A673 (cell line): ENCODE results near the gene TGM6. TPM values are rescaled to one million over a fixed set of nuclear protein-coding genes. Genes with fewer than 3 reads are reported as not detected.

Source experiments
- Bru-seq: library from RNA; stranded (reverse); fragments of 400-500 nt; gene quantifications from one replicate; lab custom pipeline; 2021; lab: Mats Ljungman, UMichigan
- BruChase-seq, 2 experiments: library from RNA; stranded (reverse); fragments of 400-500 nt; gene quantifications; one replicate each; lab custom pipeline; 2021; lab: Mats Ljungman, UMichigan
- BruUV-seq: library from RNA; stranded (reverse); fragments of 400-500 nt; replicated peaks from 2 replicates; lab custom pipeline; 2021; lab: Mats Ljungman, UMichigan
- CTCF ChIA-PET: fragments of 300-600 bp; sonication (Branson Sonifier 250); formaldehyde crosslinking; loops from one replicate; lab custom pipeline; 2022; ENCODE audit warnings: antibody characterized with exemption; lab: Charles Lee
- POLR2A ChIA-PET: fragments of 300-600 bp; sonication (Branson Sonifier 250); formaldehyde crosslinking; loops from one replicate; lab custom pipeline; 2022; ENCODE audit warnings: antibody characterized with exemption; ENCODE audit not compliant: low non-redundant PET; lab: Charles Lee
- DNase-seq: peaks from one replicate; pipeline ENCODE4 v3.0.0-alpha.2; 2015; ENCODE audit warnings: low spot score
- H3K27ac ChIP-seq: fragments of 200-600 bp; sonication (generic); 2 replicates; pipeline ENCODE4 v1.5.1; 2016; ENCODE audit warnings: mixed run types, low read depth, mild to moderate bottlenecking, mixed read lengths, antibody characterized with exemption, low read length; ENCODE audit not compliant: poor library complexity, severe bottlenecking
- H3K27me3 ChIP-seq: fragments of 200-600 bp; sonication (generic); replicated peaks from 2 replicates; pipeline ENCODE4 v1.6.1; 2017; ENCODE audit warnings: mixed run types, low read depth, mild to moderate bottlenecking, mixed read lengths, antibody characterized with exemption, low read length; ENCODE audit not compliant: insufficient read depth, poor library complexity
- H3K36me3 ChIP-seq: fragments of 200-600 bp; sonication (generic); 2 replicates; pipeline ENCODE4 v1.6.1; 2016; ENCODE audit warnings: mixed run types, mild to moderate bottlenecking, mixed read lengths, antibody characterized with exemption, low read length; ENCODE audit not compliant: insufficient read depth, poor library complexity, severe bottlenecking
- H3K4me1 ChIP-seq: fragments of 200-600 bp; sonication (generic); 2 replicates; pipeline ENCODE4 v1.6.1; 2017; ENCODE audit warnings: mixed run types, mild to moderate bottlenecking, mixed read lengths, antibody characterized with exemption, low read length; ENCODE audit not compliant: insufficient read depth, poor library complexity, severe bottlenecking
- H3K4me3 ChIP-seq: fragments of 200-600 bp; sonication (generic); 2 replicates; pipeline ENCODE4 v1.5.1; 2016; ENCODE audit warnings: low read depth, mixed run types, mild to moderate bottlenecking, mixed read lengths, low read length; ENCODE audit not compliant: poor library complexity, severe bottlenecking
- H3K9me3 ChIP-seq: fragments of 200-600 bp; sonication (generic); 2 replicates; pipeline ENCODE4 v1.6.1; 2016; ENCODE audit warnings: mixed run types, low read depth, mild to moderate bottlenecking, mixed read lengths, antibody characterized with exemption, low read length; ENCODE audit not compliant: poor library complexity, severe bottlenecking
- EZH2 ChIP-seq: fragments of 200-600 bp; sonication (generic); IDR thresholded peaks from 2 replicates; pipeline ENCODE4 v1.6.1; 2017; ENCODE audit warnings: borderline replicate concordance, low read depth, mild to moderate bottlenecking, mixed read lengths, antibody characterized with exemption, low read length; ENCODE audit not compliant: poor library complexity, severe bottlenecking
- intact Hi-C: fragments of 100-400 bp; cut with micrococcal nuclease; formaldehyde crosslinking; loops from one replicate; pipeline ENCODE4 v1.10.0; 2022; ENCODE audit not compliant: unreplicated experiment
- long read RNA-seq: library from polyadenylated mRNA; stranded (forward); transcript quantifications from one replicate; pipeline ENCODE4 v2.0.0, GENCODE V29; 2022
- total RNA-seq: library from RNA; stranded (reverse); gene quantifications from 2 replicates; pipeline ENCODE4 v1.2.3, GENCODE V29; 2021
- TF ChIP-seq, protein P1 (sequence below): fragments of 300-800, 200-600 bp; sonication (generic); conservative IDR thresholded peaks from 2 replicates; pipeline ENCODE4 v1.5.1; 2017; ENCODE audit warnings: low read depth, mild to moderate bottlenecking, antibody characterized with exemption, low read length, moderate library complexity, mixed read lengths

TGM6 gene
- total RNA-seq (not detected in 2 replicates), Bru-seq, nascent RNA (not detected), BruChase-seq, experiment 1, labeled RNA remaining after a 2-hour chase (not detected), BruChase-seq, experiment 2, labeled RNA remaining after a 6-hour chase (not detected)
- long read RNA-seq, result 0 reads

DNA sequence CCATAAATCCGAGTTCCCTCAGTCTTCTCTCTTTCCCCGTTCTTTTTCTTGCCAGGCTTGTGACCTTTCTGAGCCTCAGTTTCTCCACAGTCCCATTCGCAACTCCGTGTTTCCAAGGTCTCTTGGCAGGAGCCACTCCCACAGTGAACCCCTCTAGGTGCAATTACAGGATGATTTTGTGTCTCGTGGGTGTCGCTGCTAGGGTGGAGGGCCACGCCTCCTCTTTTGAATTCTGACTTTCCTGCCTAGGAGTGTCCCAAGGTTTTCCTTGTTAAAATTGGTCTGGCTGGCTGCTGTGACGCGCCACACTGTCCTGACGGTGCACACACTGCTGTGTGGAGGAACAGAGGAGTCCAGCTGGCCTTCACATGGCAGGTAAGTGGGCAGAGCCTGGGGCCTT, at the start of gene TGM6:
Gene TGM6, plus strand, starts transcription at position 301 of the 400 bp plus-strand sequence. Its CDS starts 68 bp downstream, at position 369.
- intact Hi-C loops, result no loop called here
- DNase-seq, result no peak
- Histone ChIP-seq H3K27ac (no peak within 1 kb of the TSS), H3K27me3 (peaks cover 5% of the 10 kb centered on the region), H3K4me1 (no peaks in the 10 kb centered on the region), H3K4me3 (no peak within 1 kb of the TSS), H3K36me3 (no peaks in the 10 kb centered on the region), H3K9me3 (no peaks in the 10 kb centered on the region)
- BruUV-seq, result no TSS peak
- CTCF ChIA-PET, result no interaction called here
- TF ChIP-seq EZH2, result no peak
- TF ChIP-seq, protein P1, sequence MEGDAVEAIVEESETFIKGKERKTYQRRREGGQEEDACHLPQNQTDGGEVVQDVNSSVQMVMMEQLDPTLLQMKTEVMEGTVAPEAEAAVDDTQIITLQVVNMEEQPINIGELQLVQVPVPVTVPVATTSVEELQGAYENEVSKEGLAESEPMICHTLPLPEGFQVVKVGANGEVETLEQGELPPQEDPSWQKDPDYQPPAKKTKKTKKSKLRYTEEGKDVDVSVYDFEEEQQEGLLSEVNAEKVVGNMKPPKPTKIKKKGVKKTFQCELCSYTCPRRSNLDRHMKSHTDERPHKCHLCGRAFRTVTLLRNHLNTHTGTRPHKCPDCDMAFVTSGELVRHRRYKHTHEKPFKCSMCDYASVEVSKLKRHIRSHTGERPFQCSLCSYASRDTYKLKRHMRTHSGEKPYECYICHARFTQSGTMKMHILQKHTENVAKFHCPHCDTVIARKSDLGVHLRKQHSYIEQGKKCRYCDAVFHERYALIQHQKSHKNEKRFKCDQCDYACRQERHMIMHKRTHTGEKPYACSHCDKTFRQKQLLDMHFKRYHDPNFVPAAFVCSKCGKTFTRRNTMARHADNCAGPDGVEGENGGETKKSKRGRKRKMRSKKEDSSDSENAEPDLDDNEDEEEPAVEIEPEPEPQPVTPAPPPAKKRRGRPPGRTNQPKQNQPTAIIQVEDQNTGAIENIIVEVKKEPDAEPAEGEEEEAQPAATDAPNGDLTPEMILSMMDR, result no peak
- POLR2A ChIA-PET, result no interaction called here

DNA sequence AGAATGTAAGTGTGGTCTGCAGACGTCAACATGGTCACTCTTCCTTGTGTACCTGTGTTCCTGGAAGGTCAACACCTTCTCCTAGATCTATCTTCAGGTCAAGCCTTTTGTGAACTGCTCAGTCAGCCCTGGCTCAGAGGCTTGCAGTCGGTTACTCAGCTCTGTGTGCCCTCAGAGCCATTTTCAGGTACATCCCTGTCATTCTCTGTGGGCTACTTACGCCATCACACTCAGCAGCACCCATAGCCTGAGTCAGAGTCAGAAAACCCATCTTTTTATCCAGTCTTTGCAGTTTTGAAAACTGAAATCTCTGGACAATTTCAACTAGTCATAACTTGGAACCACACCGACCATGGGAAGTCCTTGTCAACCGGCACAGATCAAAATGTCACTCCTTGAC, 49.6 kb upstream of the TGM6 start:
- CTCF ChIA-PET, result no interaction called here
- DNase-seq, result no peak
- intact Hi-C loops, result no loop called here

DNA sequence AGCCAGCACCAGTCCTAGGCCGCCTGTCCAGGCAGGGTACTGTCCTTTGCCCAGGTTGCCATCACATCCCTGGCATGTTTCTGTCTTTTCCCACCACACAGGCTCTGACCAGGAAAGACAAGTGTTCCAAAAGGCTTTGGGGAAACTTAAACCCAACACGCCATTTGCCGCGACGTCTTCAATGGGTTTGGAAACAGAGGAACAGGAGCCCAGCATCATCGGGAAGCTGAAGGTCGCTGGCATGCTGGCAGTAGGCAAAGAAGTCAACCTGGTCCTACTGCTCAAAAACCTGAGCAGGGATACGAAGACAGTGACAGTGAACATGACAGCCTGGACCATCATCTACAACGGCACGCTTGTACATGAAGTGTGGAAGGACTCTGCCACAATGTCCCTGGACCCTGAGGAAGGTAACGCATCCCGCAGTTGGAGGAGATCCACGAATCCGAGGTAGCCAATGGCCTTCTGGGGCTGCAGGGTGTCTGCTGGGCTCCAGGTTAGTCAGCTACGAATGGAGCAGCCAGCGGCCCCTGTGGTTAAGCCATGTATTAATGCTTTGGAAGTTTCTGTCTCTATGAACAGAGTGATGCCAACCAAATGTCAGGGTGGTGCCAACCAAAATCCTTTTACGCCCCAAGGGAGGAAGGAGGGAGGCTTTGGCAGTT, 48.7 kb upstream of the TGM6 start:
- no peaks in the 10 kb centered on the region for H3K36me3 ChIP-seq
- no peaks in the 10 kb centered on the region for H3K4me1 ChIP-seq
- TF ChIP-seq, protein P1, result no peak
- TF ChIP-seq EZH2, result no peak
- no TSS peak for BruUV-seq
- POLR2A ChIA-PET, result no interaction called here
- H3K27me3 ChIP-seq, result peaks cover 11% of the 10 kb centered on the region
- CTCF ChIA-PET, result interaction anchor here (0.6 kb wide), 1 partner anchor 339 kb away, joined by 9 read pairs; no protein-coding TSS in a partner anchor
- DNase-seq, result no peak
- intact Hi-C loops, result no loop called here
- no peak overlapping the region for H3K27ac ChIP-seq
- H3K4me3 ChIP-seq, result no peak overlapping the region
- no peaks in the 10 kb centered on the region for H3K9me3 ChIP-seq

More for the DNA sequence above, 49.6 kb upstream of the TGM6 start:
- POLR2A ChIA-PET, result no interaction called here
- Histone ChIP-seq H3K27ac (no peak overlapping the region), H3K9me3 (no peaks in the 10 kb centered on the region), H3K4me1 (no peaks in the 10 kb centered on the region), H3K4me3 (no peak overlapping the region), H3K27me3 (peaks cover 11% of the 10 kb centered on the region), H3K36me3 (no peaks in the 10 kb centered on the region)
- no peak for TF ChIP-seq EZH2
- TF ChIP-seq, protein P1, result no peak
- BruUV-seq, result no TSS peak
